ENCODE results near the gene ALS2.
A peak's percentile ranks its signal among the peaks of the same experiment; 100 is the strongest.
"Not testable (repeated sequence)": the region's sequence is repeated elsewhere in the genome, so short reads cannot be mapped to it uniquely, and the experiment has no call there.

Gene ALS2

DNA sequence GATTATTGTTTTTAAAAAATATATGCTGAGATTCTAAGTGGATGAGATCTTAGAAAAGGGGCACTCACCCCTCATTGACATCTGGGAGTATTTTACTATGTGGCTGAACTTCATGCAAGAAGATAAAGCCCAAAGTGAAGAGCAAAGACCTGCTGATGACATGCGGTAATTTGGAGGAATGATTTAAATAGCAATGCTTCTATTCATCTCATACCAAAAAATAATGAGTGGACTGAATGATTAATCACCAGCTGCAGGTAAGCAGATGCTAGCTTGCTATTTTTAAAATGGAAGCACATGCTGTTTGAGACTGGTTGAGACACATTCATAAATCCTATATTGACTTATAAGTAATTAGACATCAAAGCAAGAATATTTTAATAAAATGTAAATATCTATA lies 12.9 kb upstream of the ALS2 start:
- DNase-seq = no peak

- no peak for DNase-seq
Observed at GRCh38 chr2:201790989-201791388, 10.3 kb upstream of the ALS2 start.

GRCh38 chr2:201790291-201790690 lies 9.6 kb upstream of the ALS2 start:
- no peak for DNase-seq

GRCh38 chr2:201789395-201789794 lies 8.7 kb upstream of the ALS2 start:
- no peak for DNase-seq

DNA sequence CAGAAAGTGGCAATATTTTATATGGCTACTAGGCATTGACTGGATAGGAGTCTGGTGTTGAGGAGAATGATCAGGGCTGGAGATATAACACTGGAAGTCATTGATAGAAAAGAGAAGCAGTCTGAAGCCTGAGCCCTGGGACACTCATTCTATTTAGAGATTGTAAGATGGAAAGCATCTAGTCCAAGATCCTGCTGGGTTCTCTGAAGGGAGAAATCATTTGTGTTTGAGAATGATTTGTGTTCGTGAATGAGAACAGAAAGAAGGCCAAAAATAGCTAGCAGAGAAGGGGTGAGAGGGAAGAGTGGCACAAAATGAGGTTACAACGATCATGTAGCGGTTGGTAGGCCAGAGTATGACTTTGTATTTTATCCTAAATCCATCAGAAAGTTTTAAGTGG lies 7.6 kb upstream of the ALS2 start:
- DNase-seq = no peak

- DNase-seq = no peak
Observed at GRCh38 chr2:201786471-201786870, 5.7 kb upstream of the ALS2 start.

- no peak for DNase-seq
Observed at GRCh38 chr2:201785135-201785534, 4.4 kb upstream of the ALS2 start.

DNA sequence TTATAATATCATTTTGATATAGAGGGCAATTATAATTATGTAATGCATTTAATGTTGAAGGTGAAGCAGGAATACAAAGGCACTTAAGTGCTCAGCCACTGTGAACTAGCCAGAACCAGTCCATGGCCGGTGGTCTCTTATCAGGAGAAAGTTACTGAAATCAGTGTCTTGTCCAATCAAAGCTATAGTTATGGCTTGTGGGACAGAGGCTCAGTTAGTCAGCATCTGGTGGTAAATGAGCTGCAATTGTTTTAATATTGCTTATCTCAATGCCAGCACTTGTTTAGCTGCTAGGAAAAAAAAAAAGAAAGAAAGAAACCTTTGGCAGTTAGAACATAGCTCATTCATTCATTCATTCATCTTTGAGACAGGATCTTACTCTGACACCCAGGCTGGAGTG lies 3.8 kb upstream of the ALS2 start:
- DNase-seq = no peak

DNA sequence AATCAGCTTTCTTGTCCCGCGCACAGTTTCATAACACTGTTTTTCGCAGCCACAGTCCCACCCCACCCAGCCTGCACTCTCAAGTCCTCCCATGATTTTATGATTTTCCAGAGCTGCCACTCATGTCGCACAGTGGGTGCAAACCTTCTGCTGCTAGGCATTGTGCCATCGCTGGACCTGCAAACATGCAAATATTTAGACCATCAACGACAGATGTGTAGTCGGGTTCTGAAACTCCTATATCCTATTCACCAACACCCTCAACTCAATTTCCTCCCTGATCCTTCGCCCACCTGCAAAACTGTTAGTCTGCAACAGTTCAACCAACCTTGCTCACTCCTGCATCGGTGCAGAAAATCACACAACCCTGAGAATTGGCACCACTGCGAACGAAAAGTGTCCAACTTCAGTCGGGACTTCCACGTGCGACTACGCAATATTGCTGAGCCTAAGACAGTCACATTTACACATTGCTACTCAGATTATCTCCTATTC lies 871 bp upstream of the ALS2 start:
- DNase-seq = no peak

DNA sequence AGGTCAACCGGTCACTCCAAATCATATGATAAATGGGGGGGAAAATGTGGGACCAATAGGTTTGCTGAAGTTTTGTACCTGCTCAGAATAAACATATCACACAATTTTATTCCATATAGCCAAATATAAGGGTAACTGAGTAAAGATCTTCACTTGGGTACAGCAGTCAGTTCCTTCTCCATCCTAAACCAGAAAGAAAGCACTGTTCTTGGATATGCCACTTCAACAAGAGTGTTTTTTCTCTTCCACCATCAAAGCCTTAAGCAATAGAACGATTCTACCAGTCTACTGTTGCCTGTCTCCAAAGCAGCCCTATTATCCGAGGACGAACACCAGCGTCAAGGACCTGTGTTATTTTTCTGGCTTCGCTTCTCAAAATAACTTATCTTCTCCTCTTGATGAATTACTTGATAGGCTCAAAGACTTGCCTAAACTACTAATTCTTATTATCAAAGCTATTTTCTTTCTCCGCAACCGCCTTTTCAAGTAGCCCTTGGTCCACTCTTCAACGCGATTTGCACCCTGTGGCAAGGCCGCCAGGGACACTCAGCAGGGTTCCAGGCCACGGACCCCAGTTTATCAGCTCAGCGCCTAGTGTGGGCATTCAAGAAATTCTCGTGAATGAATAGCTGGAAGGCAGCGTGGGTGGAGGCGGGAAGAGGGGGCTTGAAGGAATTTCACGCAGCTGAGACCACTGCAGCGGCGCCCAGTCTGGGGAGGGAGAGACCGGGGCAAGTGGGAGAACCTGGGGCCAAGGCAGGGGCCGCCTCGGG lies 646 bp downstream of the ALS2 start:
- DNase-seq = peak; percentile 2

DNA sequence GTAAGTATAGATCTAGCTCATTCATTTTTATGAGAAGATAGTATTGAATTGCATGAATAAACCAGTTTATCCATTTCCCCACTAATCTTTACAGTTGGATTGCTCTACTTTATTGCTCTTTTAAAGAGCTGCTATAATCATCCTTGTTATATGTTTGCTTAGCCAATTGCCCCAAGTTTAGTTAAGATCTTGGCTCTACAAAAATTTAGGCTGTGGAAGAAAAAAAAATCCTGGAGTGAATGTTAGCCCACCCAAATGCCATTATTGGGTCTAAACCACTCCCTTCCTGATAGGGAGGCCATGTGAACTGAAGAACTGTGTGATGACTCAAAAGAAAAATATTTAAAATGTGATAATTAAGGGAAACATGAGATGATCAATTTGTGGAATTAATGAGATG lies 2.9 kb downstream of the ALS2 start:
- no peak for DNase-seq

- DNase-seq = no peak
Observed at GRCh38 chr2:201777043-201777442, 3.7 kb downstream of the ALS2 start.

DNA sequence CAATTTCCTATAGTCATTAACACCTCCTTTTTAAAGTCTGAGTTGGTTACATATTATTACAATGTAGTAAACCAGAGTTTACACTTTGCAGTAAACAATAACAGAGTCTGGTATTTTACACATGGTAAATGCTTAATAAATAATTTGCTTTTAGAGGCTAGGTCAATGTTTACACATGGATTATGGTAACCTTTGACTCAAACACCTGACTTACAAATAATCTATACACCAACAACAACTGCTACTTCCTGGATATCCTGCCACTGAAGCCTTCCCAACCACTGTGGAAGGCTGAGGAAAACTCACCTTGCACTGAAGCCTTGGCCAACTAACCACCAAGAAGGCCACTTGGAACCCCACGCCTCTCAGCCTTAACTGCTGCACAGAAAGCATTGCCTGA lies 5.4 kb downstream of the ALS2 start:
- DNase-seq = no peak

DNA sequence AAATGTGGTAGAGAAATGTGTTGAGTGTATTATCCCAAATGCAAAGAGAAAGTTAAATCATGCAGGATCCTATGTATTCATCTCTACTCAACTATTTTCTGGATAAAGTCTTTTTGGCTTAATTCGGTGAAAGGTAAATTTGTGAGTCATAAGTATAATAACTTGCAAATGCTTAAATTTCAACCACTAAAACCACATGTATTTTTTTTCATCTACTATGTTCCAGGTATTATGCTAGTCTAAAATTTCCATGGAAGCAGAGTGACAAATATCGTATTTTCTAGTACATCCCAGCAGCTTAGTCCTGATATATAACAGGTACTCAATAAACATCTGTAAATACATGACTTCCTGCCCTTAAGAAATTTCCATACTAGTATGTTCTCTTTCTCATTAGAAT lies 6.2 kb downstream of the ALS2 start:
- DNase-seq = no peak

GRCh38 chr2:201773990-201774389 lies 6.7 kb downstream of the ALS2 start:
- DNase-seq = no peak

DNA sequence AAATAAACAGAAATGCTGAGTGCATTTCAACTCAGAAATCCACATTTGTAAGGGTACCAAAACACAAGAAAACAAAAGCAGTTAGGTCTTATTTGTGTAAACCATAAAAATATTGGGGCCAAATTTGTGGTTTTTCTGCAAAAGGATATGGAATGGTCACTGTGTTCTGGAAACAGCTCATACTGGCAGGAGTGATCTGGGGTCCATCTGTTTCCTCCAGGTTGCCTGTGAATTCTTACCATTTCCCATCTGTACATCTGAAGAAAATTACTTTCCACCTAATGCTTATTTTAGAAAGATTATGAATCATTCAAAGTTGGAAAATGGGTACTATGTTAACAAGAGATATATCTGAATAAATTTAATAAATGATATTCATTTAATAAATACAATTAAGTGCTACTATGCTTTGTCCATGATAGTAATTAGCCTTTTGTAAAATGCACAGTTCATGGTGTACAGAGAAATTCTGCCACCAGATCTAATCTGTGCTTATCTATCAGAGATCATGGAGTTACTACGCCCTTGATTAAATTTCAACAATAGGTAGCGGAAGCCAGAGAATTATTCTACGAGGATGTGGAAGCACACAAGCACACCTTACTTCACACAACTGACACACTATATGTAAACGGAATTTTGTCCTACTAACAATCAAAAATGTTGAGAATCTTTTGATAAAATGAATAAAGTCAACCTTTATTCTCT lies 10.9 kb downstream of the ALS2 start:
- no peak for DNase-seq

- no peak for DNase-seq
Observed at GRCh38 chr2:201768918-201769317, 11.8 kb downstream of the ALS2 start.

- no peak for DNase-seq
Observed at GRCh38 chr2:201765799-201766198, 14.9 kb downstream of the ALS2 start.

DNA sequence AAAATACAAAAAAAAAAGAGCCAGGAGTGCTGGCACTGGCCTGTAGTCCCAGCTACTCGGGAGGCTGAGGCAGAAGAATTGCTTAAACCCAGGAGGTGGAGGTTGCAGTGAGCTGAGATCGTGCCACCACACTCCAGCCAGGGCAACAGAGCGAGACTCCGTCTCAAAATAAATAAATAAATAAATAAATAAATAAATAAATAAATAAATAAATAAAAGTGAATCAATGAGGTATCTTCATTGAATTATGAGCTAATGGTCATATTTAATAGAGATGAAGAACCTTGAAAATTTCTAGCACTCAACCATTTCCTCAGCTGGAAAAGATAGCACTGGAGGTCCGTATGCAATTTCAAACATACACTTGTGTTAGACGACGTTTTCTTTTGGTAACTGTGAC lies 16.3 kb downstream of the ALS2 start:
- not testable (repeated sequence) for DNase-seq

GRCh38 chr2:201761101-201761500 lies 19.6 kb downstream of the ALS2 start:
- DNase-seq = no peak

GRCh38 chr2:201759567-201759966 lies 21.2 kb downstream of the ALS2 start:
- no peak for DNase-seq

DNA sequence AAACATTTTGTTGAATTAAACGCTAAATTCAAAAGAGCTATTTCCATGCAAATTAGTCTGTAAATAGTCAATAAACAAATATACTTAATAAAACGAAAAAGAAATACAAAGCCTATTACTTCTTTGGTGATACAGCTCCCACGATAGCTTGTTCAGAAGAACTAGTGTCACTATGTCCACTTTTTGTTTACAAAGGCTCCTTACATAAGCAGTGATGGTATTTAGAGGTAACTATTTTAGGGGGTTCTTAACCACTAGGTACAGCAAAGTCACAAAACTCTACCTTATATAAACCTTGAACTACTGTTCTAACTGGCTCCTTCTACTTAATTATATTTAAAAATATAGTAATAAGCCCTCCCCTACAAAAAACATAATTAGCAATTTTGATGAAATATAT lies 21.9 kb downstream of the ALS2 start:
- DNase-seq = no peak

DNA sequence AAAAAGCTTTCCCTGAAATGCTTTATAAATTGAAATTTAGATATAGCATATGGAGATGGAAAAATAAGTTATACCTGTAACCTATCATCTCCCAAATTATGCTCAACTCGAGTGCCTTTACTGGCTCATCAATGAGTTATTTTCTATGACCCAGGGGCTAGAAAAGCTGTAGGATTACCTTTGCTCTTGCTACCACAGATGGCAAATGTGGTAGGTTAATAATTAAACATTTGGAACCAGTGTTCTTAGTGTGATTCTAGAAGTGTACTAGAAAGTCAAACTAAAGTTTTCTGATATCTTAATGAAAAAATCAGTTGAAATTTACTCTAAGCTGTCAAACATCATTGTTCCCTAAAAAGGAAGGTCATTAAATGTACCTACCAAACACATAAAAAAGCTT lies 22.5 kb downstream of the ALS2 start:
- DNase-seq = no peak

GRCh38 chr2:201754717-201755415 lies 25.9 kb downstream of the ALS2 start:
- DNase-seq = no peak

Measured in NCI-H2029 (cell line).